ENCODE measurements around the gene MFRP. TPM values are rescaled to one million over a fixed set of nuclear protein-coding genes. Genes with fewer than 3 reads are reported as not detected.

MFRP gene
- total and polyA plus RNA-seq, 9 of the 15 experiments (the other 6 are each of a cell fraction or from before 2014, with no cell fraction given) = not detected

- TF ChIP-seq TSHZ1 (CRISPR knock-in tag; IDR thresholded peaks at IDR 0.05) = no peak
- no peak for TF ChIP-seq SMARCC2 (IDR thresholded peaks at IDR 0.05; ENCODE audit: low read depth)
- no peak for TF ChIP-seq DEAF1 (CRISPR knock-in tag; IDR thresholded peaks at IDR 0.05)
- TF ChIP-seq STAG1 (CRISPR knock-in tag; IDR thresholded peaks at IDR 0.05; ENCODE audit: borderline replicate concordance) = no peak
- no peak for TF ChIP-seq ZNF75A (CRISPR knock-in tag; IDR thresholded peaks at IDR 0.05)
- peak; percentile 77 for TF ChIP-seq ZBTB40 (IDR thresholded peaks at IDR 0.05)
- no peak for TF ChIP-seq ZBTB40 (CRISPR knock-in tag; IDR thresholded peaks at IDR 0.05)
- TF ChIP-seq FOS (IDR thresholded peaks at IDR 0.05; ENCODE audit: extremely low read depth, insufficient read length) = no peak
- peak; percentile 77 for TF ChIP-seq TAF1 (IDR thresholded peaks at IDR 0.05; ENCODE audit: control insufficient read depth, extremely low read depth, insufficient read depth, low read length, severe bottlenecking)
- no peak for TF ChIP-seq STAT5A (IDR thresholded peaks at IDR 0.05; ENCODE audit: borderline replicate concordance, low read length)
- TF ChIP-seq ZNF561 (CRISPR knock-in tag; conservative IDR thresholded peaks at IDR 0.05) = no peak
- TF ChIP-seq PML (IDR thresholded peaks at IDR 0.05; ENCODE audit: low read length) = peak; percentile 34; the same call in 1 of the 2 replicates
Observed at GRCh38 chr11:119318240-119319135, 28.0 kb downstream of the MFRP start (continued).

Measured in K562 (cell line).